Measurements from ENCODE around the gene ZNF532.
"Not testable (repeated sequence)": the region's sequence is repeated elsewhere in the genome, so short reads cannot be mapped to it uniquely, and the experiment has no call there.

DNA sequence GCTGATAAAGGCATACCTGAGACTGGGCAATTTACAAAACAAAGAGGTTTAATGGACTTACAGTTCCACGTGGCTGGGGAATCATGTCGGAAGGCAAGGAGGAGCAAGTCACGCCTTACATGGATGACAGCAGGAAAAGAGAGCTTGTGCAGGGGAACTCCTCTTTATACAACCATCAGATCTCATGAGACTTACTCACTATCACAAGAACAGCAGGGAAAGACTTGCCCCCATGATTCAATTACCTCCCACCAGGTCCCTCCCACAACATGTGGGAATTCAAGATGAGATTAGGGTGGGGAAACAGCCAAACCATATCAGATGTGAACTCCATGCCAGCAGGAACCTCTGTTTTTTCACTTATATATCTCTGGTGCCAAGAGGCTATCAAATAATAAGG is 34.8 kb upstream of the ZNF532 start:
- not testable (repeated sequence) for TF ChIP-seq POLR2A (IDR thresholded peaks at IDR 0.05; ENCODE audit: extremely low read depth, insufficient read length)
- TF ChIP-seq, protein P1, sequence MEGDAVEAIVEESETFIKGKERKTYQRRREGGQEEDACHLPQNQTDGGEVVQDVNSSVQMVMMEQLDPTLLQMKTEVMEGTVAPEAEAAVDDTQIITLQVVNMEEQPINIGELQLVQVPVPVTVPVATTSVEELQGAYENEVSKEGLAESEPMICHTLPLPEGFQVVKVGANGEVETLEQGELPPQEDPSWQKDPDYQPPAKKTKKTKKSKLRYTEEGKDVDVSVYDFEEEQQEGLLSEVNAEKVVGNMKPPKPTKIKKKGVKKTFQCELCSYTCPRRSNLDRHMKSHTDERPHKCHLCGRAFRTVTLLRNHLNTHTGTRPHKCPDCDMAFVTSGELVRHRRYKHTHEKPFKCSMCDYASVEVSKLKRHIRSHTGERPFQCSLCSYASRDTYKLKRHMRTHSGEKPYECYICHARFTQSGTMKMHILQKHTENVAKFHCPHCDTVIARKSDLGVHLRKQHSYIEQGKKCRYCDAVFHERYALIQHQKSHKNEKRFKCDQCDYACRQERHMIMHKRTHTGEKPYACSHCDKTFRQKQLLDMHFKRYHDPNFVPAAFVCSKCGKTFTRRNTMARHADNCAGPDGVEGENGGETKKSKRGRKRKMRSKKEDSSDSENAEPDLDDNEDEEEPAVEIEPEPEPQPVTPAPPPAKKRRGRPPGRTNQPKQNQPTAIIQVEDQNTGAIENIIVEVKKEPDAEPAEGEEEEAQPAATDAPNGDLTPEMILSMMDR (IDR thresholded peaks at IDR 0.05; ENCODE audit: low read depth, low read length): not testable (repeated sequence)
